ENCODE measurements around the gene ZDHHC12. TPM values are rescaled to one million over a fixed set of nuclear protein-coding genes. Genes with fewer than 3 reads are reported as not detected.
A peak's percentile ranks its signal among the peaks of the same experiment; 100 is the strongest.

The ZDHHC12 gene
- polyA plus RNA-seq, 3 donors, result 50.0 to 72.7 (median 68.4) TPM

DNA sequence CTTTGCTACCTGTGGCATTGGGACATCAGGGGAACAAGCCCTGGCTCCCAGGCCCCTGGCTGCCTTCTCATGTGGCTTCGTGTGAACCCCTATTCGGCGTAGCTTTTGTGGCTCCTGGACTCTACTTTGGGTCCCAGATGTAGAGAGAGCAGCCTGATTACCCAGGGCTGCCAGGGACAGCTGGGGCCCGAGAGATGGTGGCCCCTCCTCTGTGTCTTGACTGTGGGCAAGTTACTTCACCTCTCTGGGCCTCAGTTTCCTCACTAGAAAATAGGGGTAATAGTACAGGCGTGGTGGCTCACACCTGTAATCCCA lies 19.6 kb downstream of the ZDHHC12 start:
- peak overlapping the region in 1 of 2 donors; percentile 16 for H3K4me3 Mint-ChIP-seq
- H3K27ac Mint-ChIP-seq, result no peak overlapping the region
- H3K4me1 ChIP-seq (ENCODE audit: control insufficient read depth in 1 of 2, insufficient read depth in 2 of 2, low read length in 2 of 2), result peaks cover 12 to 15% of the 10 kb centered on the region in 2 donors
- no peaks in the 10 kb centered on the region for H3K9me3 ChIP-seq (replicated peaks in 1 of 2; ENCODE audit: control insufficient read depth in 1 of 2, insufficient read depth in 1 of 2, low read length in 2 of 2)
- peaks cover 0 to 10% of the 10 kb centered on the region in 2 donors for H3K27me3 ChIP-seq (ENCODE audit: control insufficient read depth in 2 of 2, insufficient read depth in 2 of 2, low read length in 2 of 2)
- no peaks in the 10 kb centered on the region for H3K36me3 ChIP-seq (replicated peaks in 1 of 2; ENCODE audit: control insufficient read depth in 1 of 2, insufficient read depth in 2 of 2, low read length in 2 of 2)
- TF ChIP-seq, protein P1, sequence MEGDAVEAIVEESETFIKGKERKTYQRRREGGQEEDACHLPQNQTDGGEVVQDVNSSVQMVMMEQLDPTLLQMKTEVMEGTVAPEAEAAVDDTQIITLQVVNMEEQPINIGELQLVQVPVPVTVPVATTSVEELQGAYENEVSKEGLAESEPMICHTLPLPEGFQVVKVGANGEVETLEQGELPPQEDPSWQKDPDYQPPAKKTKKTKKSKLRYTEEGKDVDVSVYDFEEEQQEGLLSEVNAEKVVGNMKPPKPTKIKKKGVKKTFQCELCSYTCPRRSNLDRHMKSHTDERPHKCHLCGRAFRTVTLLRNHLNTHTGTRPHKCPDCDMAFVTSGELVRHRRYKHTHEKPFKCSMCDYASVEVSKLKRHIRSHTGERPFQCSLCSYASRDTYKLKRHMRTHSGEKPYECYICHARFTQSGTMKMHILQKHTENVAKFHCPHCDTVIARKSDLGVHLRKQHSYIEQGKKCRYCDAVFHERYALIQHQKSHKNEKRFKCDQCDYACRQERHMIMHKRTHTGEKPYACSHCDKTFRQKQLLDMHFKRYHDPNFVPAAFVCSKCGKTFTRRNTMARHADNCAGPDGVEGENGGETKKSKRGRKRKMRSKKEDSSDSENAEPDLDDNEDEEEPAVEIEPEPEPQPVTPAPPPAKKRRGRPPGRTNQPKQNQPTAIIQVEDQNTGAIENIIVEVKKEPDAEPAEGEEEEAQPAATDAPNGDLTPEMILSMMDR (IDR thresholded peaks at IDR 0.05), result no peak
- H3K4me3 ChIP-seq (replicated peaks in 1 of 3; ENCODE audit: low read depth in 2 of 3, low read length in 3 of 3), result no peak overlapping the region
- no peak overlapping the region for H2AFZ ChIP-seq (ENCODE audit: insufficient read depth, low read depth, low read length, poor library complexity, severe bottlenecking)
- H3K79me2 ChIP-seq (ENCODE audit: insufficient read depth, low read length), result no peaks in the 10 kb centered on the region
- DNase-seq, result no peak
- H3K9ac ChIP-seq (ENCODE audit: insufficient read depth, low read length, poor library complexity, severe bottlenecking), result no peak overlapping the region
- H3K9me3 Mint-ChIP-seq, result no peaks in the 10 kb centered on the region
- no peak overlapping the region for H3K27ac ChIP-seq (ENCODE audit: low read depth in 1 of 2, low read length in 2 of 2)
- H4K20me1 ChIP-seq (ENCODE audit: insufficient read depth, low read length), result no peaks in the 10 kb centered on the region
- peaks cover 8 to 13% (median 12%) of the 10 kb centered on the region in 3 donors for H3K27me3 Mint-ChIP-seq (ENCODE audit: low read depth in 3 of 3)
- no peak overlapping the region for H3K4me2 ChIP-seq (replicated peaks; ENCODE audit: extremely low read depth, low read length, poor library complexity, severe bottlenecking)
- H3K36me3 Mint-ChIP-seq, result no peaks in the 10 kb centered on the region
- 93% methylated on average over 4 of the region's 5 CpGs for WGBS (ENCODE audit: insufficient coverage)
- intact Hi-C loops (cut with micrococcal nuclease), result no loop called here
- H3K4me1 Mint-ChIP-seq, result peaks cover 13% of the 10 kb centered on the region

DNA sequence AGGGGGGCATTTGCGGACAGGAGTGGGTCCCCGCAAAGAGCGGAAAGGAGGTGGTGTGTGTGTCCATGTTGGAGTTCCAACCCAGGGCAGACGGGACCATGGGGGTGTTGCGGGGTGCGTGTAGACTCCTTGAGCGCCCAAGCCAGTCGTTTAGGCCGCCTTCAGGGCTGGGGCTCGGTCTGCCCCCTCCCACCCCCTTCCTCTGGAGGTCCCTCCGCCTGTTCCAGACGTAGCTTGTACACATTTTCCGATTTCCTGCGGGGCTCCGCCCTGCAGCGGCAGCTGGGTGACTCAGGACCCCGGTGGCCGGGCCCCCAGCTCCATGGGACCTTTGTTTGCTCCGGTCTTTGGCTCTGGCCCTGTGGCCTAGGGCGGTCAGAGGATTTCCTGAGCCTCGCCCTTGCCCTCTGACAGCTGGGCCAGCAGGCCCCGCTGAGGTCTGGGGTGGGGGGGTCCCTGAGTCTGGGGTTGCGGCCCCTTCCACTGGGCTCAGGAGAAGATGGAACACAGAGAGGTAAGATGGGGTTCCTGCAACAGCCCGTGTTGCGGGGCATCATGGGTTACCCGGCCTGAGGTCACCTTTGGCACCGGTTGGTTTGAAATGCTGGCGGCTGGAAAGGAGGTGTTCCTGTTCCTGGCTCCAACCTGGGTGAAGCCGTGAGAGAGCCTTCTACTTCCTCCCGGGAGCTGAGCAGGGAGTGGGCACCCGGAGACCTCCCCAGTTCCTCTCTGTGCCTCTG lies 20.1 kb downstream of the ZDHHC12 start:
- no peaks in the 10 kb centered on the region for H3K9me3 Mint-ChIP-seq
- Histone ChIP-seq H3K9ac (ENCODE audit: insufficient read depth, low read length, poor library complexity, severe bottlenecking) (no peak overlapping the region), H3K4me1 (ENCODE audit: control insufficient read depth in 1 of 2, insufficient read depth in 2 of 2, low read length in 2 of 2) (peaks cover 12 to 15% of the 10 kb centered on the region in 2 donors), H3K36me3 (replicated peaks in 1 of 2; ENCODE audit: control insufficient read depth in 1 of 2, insufficient read depth in 2 of 2, low read length in 2 of 2) (no peaks in the 10 kb centered on the region), H3K4me2 (replicated peaks; ENCODE audit: extremely low read depth, low read length, poor library complexity, severe bottlenecking) (peak overlapping the region; percentile 99), H3K79me2 (ENCODE audit: insufficient read depth, low read length) (no peaks in the 10 kb centered on the region), H3K9me3 (replicated peaks in 1 of 2; ENCODE audit: control insufficient read depth in 1 of 2, insufficient read depth in 1 of 2, low read length in 2 of 2) (no peaks in the 10 kb centered on the region), H3K27me3 (ENCODE audit: control insufficient read depth in 2 of 2, insufficient read depth in 2 of 2, low read length in 2 of 2) (peaks cover 0 to 10% of the 10 kb centered on the region in 2 donors), H4K20me1 (ENCODE audit: insufficient read depth, low read length) (no peaks in the 10 kb centered on the region), H3K4me3 (replicated peaks in 1 of 3; ENCODE audit: low read depth in 2 of 3, low read length in 3 of 3) (peak overlapping the region in 1 of 3 experiments; percentile 81), H3K27ac (ENCODE audit: low read depth in 1 of 2, low read length in 2 of 2) (no peak overlapping the region), H2AFZ (ENCODE audit: insufficient read depth, low read depth, low read length, poor library complexity, severe bottlenecking) (peak overlapping the region; percentile 97)
- intact Hi-C loops (cut with micrococcal nuclease), result no loop called here
- H3K4me1 Mint-ChIP-seq, result peaks cover 13% of the 10 kb centered on the region
- no peak for DNase-seq
- H3K27me3 Mint-ChIP-seq (ENCODE audit: low read depth in 3 of 3), result peaks cover 8 to 13% (median 12%) of the 10 kb centered on the region in 3 donors
- no peaks in the 10 kb centered on the region for H3K36me3 Mint-ChIP-seq
- H3K27ac Mint-ChIP-seq, result peak overlapping the region in 1 of 7 donors; percentile 30
- 67% methylated on average over 30 of the region's 31 CpGs for WGBS (ENCODE audit: insufficient coverage)
- TF ChIP-seq, protein P1 (IDR thresholded peaks at IDR 0.05), result no peak
- peak overlapping the region; percentile 80 to 91 for H3K4me3 Mint-ChIP-seq
